K562 (cell line): ENCODE measurements around the gene NHLH1. TPM values are rescaled to one million over a fixed set of nuclear protein-coding genes. Genes with fewer than 3 reads are reported as not detected.

Experiments used
- CBFA2T2 ChIP-seq: fragments of 450-650 bp; conservative IDR thresholded peaks from 2 replicates; pipeline ENCODE4 v1.6.1; 2017; ENCODE audit warnings: mild to moderate bottlenecking
- DPF2 ChIP-seq: fragments of 450-650 bp; IDR thresholded peaks from 2 replicates; pipeline ENCODE4 v1.6.1; 2016
- LEF1 ChIP-seq: fragments of 450-650 bp; IDR thresholded peaks from 2 replicates; pipeline ENCODE4 v1.6.1; 2016; ENCODE audit warnings: mild to moderate bottlenecking
- NFIX ChIP-seq: fragments of 250-450 bp; sonication (Bioruptor Pico); IDR thresholded peaks from 2 replicates; pipeline ENCODE4 v1.4.0; 2020; ENCODE audit warnings: low read depth, mild to moderate bottlenecking, moderate library complexity
- SIX5 ChIP-seq, 2 experiments: IDR thresholded peaks; 2 replicates each; pipeline ENCODE4 v1.6.1; 2011; ENCODE audit warnings: low read length in 2 of 2, borderline replicate concordance in 1 of 2, low read depth in 1 of 2, mild to moderate bottlenecking in 1 of 2, moderate library complexity in 1 of 2; ENCODE audit not compliant: insufficient read depth in 1 of 2
- TAL1 ChIP-seq: fragments of 450-650 bp; IDR thresholded peaks from 2 replicates; pipeline ENCODE4 v1.6.1; 2016; ENCODE audit warnings: mild to moderate bottlenecking
- TFAP4 ChIP-seq: sonication (generic); formaldehyde crosslinking; IDR thresholded peaks from 2 replicates; pipeline ENCODE4 v1.8.0; 2022; ENCODE audit warnings: missing genetic modification reagents, mild to moderate bottlenecking, moderate library complexity, borderline replicate concordance
- THAP7 ChIP-seq: fragments of 250-450 bp; sonication (Bioruptor Pico); IDR thresholded peaks from 2 replicates; pipeline ENCODE4 v1.5.0; 2021
- polyA plus RNA-seq, 8 experiments: library from polyadenylated mRNA; depleted of rRNA in 4 of 8; stranded (reverse) in 5 of 8; unstranded in 3 of 8; fragments of >200 nt; fragmentation: Nextera tagmentation in 2 of 8; fragmentation: Illumina TruSeq in 1 of 8; extraction: Ambion mirVana in 2 of 8; extraction: Trizol in 1 of 8; gene quantifications; 2 replicates each; pipeline versions ENCODE4 v1.2.1 to v1.2.3, GENCODE V29; 2011 to 2014; ENCODE audit warnings: inconsistent platforms in 1 of 8, missing spikeins in 1 of 8
- total RNA-seq, 7 experiments: library from RNA; depleted of rRNA in 6 of 7; stranded (reverse); fragments of >200 nt in 6 of 7; fragmentation: Illumina TruSeq in 2 of 7; extraction: Trizol in 2 of 7; gene quantifications; 2 replicates each; pipeline versions ENCODE4 v1.2.1 to v1.2.3, GENCODE V29; 2011 to 2021; ENCODE audit warnings: low replicate concordance in 1 of 7
- TF ChIP-seq, protein P1 (sequence below): fragments of 450-650 bp; IDR thresholded peaks from 2 replicates; pipeline ENCODE4 v1.6.1; 2016; ENCODE audit warnings: low read depth
- TF ChIP-seq, protein P2 (sequence below): fragments of 450-650 bp; formaldehyde crosslinking; IDR thresholded peaks from 2 replicates; pipeline ENCODE4 v1.4.0; 2020; ENCODE audit warnings: mild to moderate bottlenecking, mixed read lengths

Gene NHLH1
- total and polyA plus RNA-seq, 9 of the 15 experiments (the other 6 are each of a cell fraction or from before 2014, with no cell fraction given), result 0.09 to 1.3 (median 0.35) TPM; not detected in 1

DNA sequence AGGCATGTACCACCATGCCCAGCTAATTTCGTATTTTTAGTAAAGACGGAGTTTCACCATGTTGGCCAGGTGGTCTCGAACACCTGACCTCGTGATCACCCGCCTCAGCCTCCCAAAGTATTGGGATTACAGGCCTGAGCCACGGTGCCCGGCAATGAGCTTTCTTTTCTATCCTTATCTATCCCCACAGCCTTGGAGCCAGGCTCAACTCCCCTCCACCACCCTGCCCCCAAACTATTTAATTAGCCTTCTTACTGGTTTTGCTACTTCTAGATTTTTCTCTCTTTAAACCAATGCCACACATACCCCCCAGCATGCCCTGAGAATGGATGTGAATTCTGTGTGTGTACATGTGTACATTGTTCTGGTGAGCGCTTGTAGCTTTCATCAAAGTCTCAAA lies 27.8 kb downstream of the NHLH1 start (continued):
- TF ChIP-seq SIX5 (IDR thresholded peaks at IDR 0.05; ENCODE audit: borderline replicate concordance in 1 of 2, insufficient read depth in 1 of 2, low read depth in 1 of 2, low read length in 2 of 2) (no peak), TFAP4 (CRISPR knock-in tag) (no peak), NFIX (CRISPR knock-in tag) (no peak), THAP7 (CRISPR knock-in tag) (no peak), CBFA2T2 (peak; percentile 43), DPF2 (peak; percentile 37; the same call in 1 of the 2 replicates), LEF1 (0 out of 2 replicates have a peak, but pooled peaks have one; percentile 42), TAL1 (peak; percentile 44; the same call in 1 of the 2 replicates)
- TF ChIP-seq, protein P1, sequence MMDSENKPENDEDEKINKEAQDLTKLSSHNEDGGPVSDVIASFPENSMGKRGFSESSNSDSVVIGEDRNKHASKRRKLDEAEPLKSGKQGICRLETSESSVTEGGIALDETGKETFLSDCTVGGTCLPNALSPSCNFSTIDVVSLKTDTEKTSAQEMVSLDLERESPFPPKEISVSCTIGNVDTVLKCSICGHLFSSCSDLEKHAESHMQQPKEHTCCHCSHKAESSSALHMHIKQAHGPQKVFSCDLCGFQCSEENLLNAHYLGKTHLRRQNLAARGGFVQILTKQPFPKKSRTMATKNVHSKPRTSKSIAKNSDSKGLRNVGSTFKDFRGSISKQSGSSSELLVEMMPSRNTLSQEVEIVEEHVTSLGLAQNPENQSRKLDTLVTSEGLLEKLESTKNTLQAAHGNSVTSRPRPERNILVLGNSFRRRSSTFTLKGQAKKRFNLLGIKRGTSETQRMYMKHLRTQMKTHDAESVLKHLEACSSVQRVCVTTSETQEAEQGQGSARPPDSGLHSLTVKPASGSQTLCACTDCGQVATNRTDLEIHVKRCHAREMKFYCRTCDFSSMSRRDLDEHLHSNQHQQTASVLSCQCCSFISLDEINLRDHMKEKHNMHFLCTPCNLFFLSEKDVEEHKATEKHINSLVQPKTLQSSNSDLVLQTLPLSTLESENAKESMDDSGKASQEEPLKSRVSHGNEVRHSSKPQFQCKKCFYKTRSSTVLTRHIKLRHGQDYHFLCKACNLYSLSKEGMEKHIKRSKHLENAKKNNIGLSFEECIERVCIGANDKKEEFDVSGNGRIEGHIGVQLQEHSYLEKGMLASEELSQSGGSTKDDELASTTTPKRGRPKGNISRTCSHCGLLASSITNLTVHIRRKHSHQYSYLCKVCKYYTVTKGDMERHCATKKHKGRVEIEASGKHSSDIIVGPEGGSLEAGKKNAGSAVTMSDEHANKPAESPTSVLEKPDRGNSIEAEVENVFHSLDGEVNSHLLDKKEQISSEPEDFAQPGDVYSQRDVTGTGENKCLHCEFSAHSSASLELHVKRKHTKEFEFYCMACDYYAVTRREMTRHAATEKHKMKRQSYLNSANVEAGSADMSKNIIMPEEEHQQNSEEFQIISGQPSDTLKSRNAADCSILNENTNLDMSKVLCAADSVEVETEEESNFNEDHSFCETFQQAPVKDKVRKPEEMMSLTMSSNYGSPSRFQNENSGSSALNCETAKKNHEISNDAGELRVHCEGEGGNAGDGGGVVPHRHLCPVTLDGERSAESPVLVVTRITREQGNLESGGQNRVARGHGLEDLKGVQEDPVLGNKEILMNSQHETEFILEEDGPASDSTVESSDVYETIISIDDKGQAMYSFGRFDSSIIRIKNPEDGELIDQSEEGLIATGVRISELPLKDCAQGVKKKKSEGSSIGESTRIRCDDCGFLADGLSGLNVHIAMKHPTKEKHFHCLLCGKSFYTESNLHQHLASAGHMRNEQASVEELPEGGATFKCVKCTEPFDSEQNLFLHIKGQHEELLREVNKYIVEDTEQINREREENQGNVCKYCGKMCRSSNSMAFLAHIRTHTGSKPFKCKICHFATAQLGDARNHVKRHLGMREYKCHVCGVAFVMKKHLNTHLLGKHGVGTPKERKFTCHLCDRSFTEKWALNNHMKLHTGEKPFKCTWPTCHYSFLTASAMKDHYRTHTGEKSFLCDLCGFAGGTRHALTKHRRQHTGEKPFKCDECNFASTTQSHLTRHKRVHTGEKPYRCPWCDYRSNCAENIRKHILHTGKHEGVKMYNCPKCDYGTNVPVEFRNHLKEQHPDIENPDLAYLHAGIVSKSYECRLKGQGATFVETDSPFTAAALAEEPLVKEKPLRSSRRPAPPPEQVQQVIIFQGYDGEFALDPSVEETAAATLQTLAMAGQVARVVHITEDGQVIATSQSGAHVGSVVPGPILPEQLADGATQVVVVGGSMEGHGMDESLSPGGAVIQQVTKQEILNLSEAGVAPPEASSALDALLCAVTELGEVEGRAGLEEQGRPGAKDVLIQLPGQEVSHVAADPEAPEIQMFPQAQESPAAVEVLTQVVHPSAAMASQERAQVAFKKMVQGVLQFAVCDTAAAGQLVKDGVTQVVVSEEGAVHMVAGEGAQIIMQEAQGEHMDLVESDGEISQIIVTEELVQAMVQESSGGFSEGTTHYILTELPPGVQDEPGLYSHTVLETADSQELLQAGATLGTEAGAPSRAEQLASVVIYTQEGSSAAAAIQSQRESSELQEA, result no peak
- TF ChIP-seq, protein P2, sequence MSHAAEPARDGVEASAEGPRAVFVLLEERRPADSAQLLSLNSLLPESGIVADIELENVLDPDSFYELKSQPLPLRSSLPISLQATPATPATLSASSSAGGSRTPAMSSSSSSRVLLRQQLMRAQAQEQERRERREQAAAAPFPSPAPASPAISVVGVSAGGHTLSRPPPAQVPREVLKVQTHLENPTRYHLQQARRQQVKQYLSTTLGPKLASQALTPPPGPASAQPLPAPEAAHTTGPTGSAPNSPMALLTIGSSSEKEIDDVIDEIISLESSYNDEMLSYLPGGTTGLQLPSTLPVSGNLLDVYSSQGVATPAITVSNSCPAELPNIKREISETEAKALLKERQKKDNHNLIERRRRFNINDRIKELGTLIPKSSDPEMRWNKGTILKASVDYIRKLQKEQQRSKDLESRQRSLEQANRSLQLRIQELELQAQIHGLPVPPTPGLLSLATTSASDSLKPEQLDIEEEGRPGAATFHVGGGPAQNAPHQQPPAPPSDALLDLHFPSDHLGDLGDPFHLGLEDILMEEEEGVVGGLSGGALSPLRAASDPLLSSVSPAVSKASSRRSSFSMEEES (CRISPR knock-in tag), result peak; percentile 44; the same call in 1 of the 2 replicates
